T-helper 2 cell treated with Interferon-gamma antibody and Interleukin-4, amounts not matched to agents 100 ng/mL and 5 ng/mL, for 36 hours (primary cell): ENCODE results near the gene TMEM179. TPM values are rescaled to one million over a fixed set of nuclear protein-coding genes. Genes with fewer than 3 reads are reported as not detected.

ENCODE experiments used
- intact Hi-C: fragments of 100-400 bp; cut with micrococcal nuclease; formaldehyde crosslinking; loops from one replicate; pipeline ENCODE4 v1.15.1; 2023
- total RNA-seq: library from RNA; stranded (reverse); gene quantifications from 2 replicates; pipeline ENCODE4 v1.2.3, GENCODE V29; 2022

The TMEM179 gene
- total RNA-seq, 1 donor from 2014 or later = 0.11 TPM

GRCh38 chr14:104557086-104557485, 47.5 kb downstream of the TMEM179 start:
- intact Hi-C loops = no loop called here

- intact Hi-C loops = no loop called here
Observed at GRCh38 chr14:104556256-104557021, 48.1 kb downstream of the TMEM179 start.

- intact Hi-C loops = no loop called here
Observed at GRCh38 chr14:104555430-104556255, 48.9 kb downstream of the TMEM179 start.

- intact Hi-C loops = no loop called here
Observed at GRCh38 chr14:104554608-104555429, 49.8 kb downstream of the TMEM179 start.

GRCh38 chr14:104554088-104554607, 50.4 kb downstream of the TMEM179 start:
- intact Hi-C loops = no loop called here

GRCh38 chr14:104553166-104554087, 51.1 kb downstream of the TMEM179 start:
- intact Hi-C loops = no loop called here

GRCh38 chr14:104552738-104553125, 51.8 kb downstream of the TMEM179 start:
- intact Hi-C loops = no loop called here

GRCh38 chr14:104551851-104552737, 52.5 kb downstream of the TMEM179 start:
- intact Hi-C loops = no loop called here

GRCh38 chr14:104550861-104551728, 53.5 kb downstream of the TMEM179 start:
- intact Hi-C loops = no loop called here

GRCh38 chr14:104550340-104550860, 54.2 kb downstream of the TMEM179 start:
- intact Hi-C loops = no loop called here

GRCh38 chr14:104549536-104550339, 54.8 kb downstream of the TMEM179 start:
- intact Hi-C loops = no loop called here

GRCh38 chr14:104548802-104549535, 55.6 kb downstream of the TMEM179 start:
- intact Hi-C loops = no loop called here

GRCh38 chr14:104547998-104548700, 56.4 kb downstream of the TMEM179 start:
- intact Hi-C loops = no loop called here

- intact Hi-C loops = no loop called here
Observed at GRCh38 chr14:104547310-104547997, 57.1 kb downstream of the TMEM179 start.

- intact Hi-C loops = no loop called here
Observed at GRCh38 chr14:104546591-104547309, 57.8 kb downstream of the TMEM179 start.
